B cell (primary cell): Measurements from ENCODE around the gene SPATA24. TPM values are rescaled to one million over a fixed set of nuclear protein-coding genes. Genes with fewer than 3 reads are reported as not detected.
A peak's percentile ranks its signal among the peaks of the same experiment; 100 is the strongest.

ENCODE experiments used
- ATAC-seq: fragments of 200-7000 bp; cut with Tn5 transposase; one replicate; pipeline ENCODE4 v1.10.0; 2021; ENCODE audit warnings: low read depth, mild to moderate bottlenecking, moderate number of reproducible peaks, moderate library complexity
- CTCF ChIA-PET: fragments of 350-600 bp; sonication (Branson Sonifier 250); formaldehyde crosslinking; loops from one replicate; lab custom pipeline; 2021; ENCODE audit warnings: antibody characterized with exemption, inconsistent platforms; lab: Charles Lee
- POLR2A ChIA-PET: fragments of 350-600 bp; sonication (Branson Sonifier 250); formaldehyde crosslinking; loops from one replicate; lab custom pipeline; 2021; ENCODE audit warnings: antibody characterized with exemption; lab: Charles Lee
- DNase-seq: peaks from one replicate; pipeline ENCODE4 v3.0.0; 2013
- H2AFZ ChIP-seq: 2 replicates; pipeline ENCODE4 v1.6.1; 2012; ENCODE audit warnings: mild to moderate bottlenecking, low read depth, low read length; ENCODE audit not compliant: insufficient read depth, poor library complexity, severe bottlenecking
- H3K27ac ChIP-seq, 2 donors: 1 replicate in 1 of 2; 2 replicates in 1 of 2; pipeline ENCODE4 v1.5.1; 2012 to 2013; ENCODE audit warnings: low read length in 2 of 2, mild to moderate bottlenecking in 2 of 2, moderate library complexity in 1 of 2
- H3K27me3 ChIP-seq, 4 experiments: fragments of 200-600 bp in 1 of 4; sonication (generic) in 1 of 4; replicated peaks in 1 of 4; 1 replicate in 2 of 4; 2 replicates in 2 of 4; pipeline versions ENCODE4 v1.6.1 to v1.7.0; 2013 to 2016; ENCODE audit warnings: low read length in 3 of 4, mild to moderate bottlenecking in 2 of 4, mixed read lengths in 1 of 4, moderate library complexity in 1 of 4; ENCODE audit not compliant: insufficient read depth in 4 of 4, control insufficient read depth in 3 of 4; ENCODE audit errors: control extremely low read depth in 1 of 4
- H3K36me3 ChIP-seq, 2 experiments: replicated peaks in 1 of 2; 1 replicate in 1 of 2; 2 replicates in 1 of 2; pipeline versions ENCODE4 v1.6.1 to v1.7.1; 2013; ENCODE audit warnings: low read length in 1 of 2; ENCODE audit not compliant: insufficient read depth in 2 of 2, control insufficient read depth in 1 of 2; ENCODE audit errors: control extremely low read depth in 1 of 2, extremely low read depth in 1 of 2
- H3K4me1 ChIP-seq, 2 donors: fragments of 200-600 bp in 1 of 2; sonication (generic) in 1 of 2; 1 replicate in 1 of 2; 2 replicates in 1 of 2; pipeline versions ENCODE4 v1.5.1 to v1.6.1; 2013 to 2017; ENCODE audit warnings: low read length in 2 of 2; ENCODE audit not compliant: control insufficient read depth in 2 of 2, insufficient read depth in 2 of 2
- H3K4me2 ChIP-seq: replicated peaks from 2 replicates; pipeline ENCODE3; 2012; ENCODE audit warnings: mild to moderate bottlenecking, low read depth, low read length; ENCODE audit not compliant: poor library complexity, severe bottlenecking
- H3K4me3 ChIP-seq, 5 experiments: fragments of 200-600 bp in 1 of 5; sonication (generic) in 1 of 5; 1 replicate in 3 of 5; 2 replicates in 2 of 5; pipeline versions ENCODE4 v1.5.1 to v1.7.0; 2011 to 2016; ENCODE audit warnings: low read length in 4 of 5, mild to moderate bottlenecking in 4 of 5, low read depth in 2 of 5, control low read depth in 1 of 5, moderate library complexity in 1 of 5; ENCODE audit not compliant: insufficient read depth in 1 of 5; ENCODE audit errors: control extremely low read depth in 1 of 5, extremely low read depth in 1 of 5
- H3K79me2 ChIP-seq: fragments of 200-600 bp; sonication (generic); one replicate; pipeline ENCODE4 v1.6.0; 2016; ENCODE audit warnings: low read length; ENCODE audit not compliant: control insufficient read depth, insufficient read depth
- H3K9ac ChIP-seq: fragments of 200-600 bp; sonication (generic); 2 replicates; pipeline ENCODE4 v1.6.1; 2017; ENCODE audit warnings: mild to moderate bottlenecking, low read length, moderate library complexity
- H3K9me3 ChIP-seq, 3 donors: one replicate each; pipeline versions ENCODE4 v1.6.1 to v1.7.1; 2013; ENCODE audit warnings: low read length in 2 of 3; ENCODE audit not compliant: control insufficient read depth in 2 of 3, insufficient read depth in 1 of 3; ENCODE audit errors: control extremely low read depth in 1 of 3
- H4K20me1 ChIP-seq: 2 replicates; pipeline ENCODE4 v1.6.0; 2012; ENCODE audit warnings: mild to moderate bottlenecking, low read length; ENCODE audit not compliant: insufficient read depth, control insufficient read depth, poor library complexity, severe bottlenecking
- H3K27ac Mint-ChIP-seq: one replicate; pipeline ENCODE4 v1.8.0; 2021; ENCODE audit warnings: mixed read lengths
- H3K27me3 Mint-ChIP-seq: one replicate; pipeline ENCODE4 v1.8.0; 2021; ENCODE audit warnings: mixed read lengths
- H3K4me1 Mint-ChIP-seq: one replicate; pipeline ENCODE4 v1.8.0; 2021; ENCODE audit warnings: mixed read lengths
- H3K4me3 Mint-ChIP-seq: one replicate; pipeline ENCODE4 v1.8.0; 2021; ENCODE audit warnings: mixed read lengths
- H3K9me3 Mint-ChIP-seq: one replicate; pipeline ENCODE4 v1.8.0; 2022; ENCODE audit warnings: mixed read lengths; ENCODE audit not compliant: insufficient read depth
- EZH2 ChIP-seq: IDR thresholded peaks from 2 replicates; pipeline ENCODE4 v1.6.1; 2012; ENCODE audit warnings: borderline replicate concordance, low read depth, mild to moderate bottlenecking, moderate library complexity, low read length; ENCODE audit not compliant: insufficient read depth, poor library complexity, severe bottlenecking
- WGBS: methylation state at CpG from one replicate; pipeline ENCODE4 v1.1.5; 2013; ENCODE audit warnings: missing lambda C conversion rate; ENCODE audit not compliant: insufficient coverage; 5-methylcytosine and 5-hydroxymethylcytosine counted together
- intact Hi-C: fragments of 100-400 bp; cut with micrococcal nuclease; formaldehyde crosslinking; loops from one replicate; pipeline ENCODE4 v1.10.0; 2022
- polyA plus RNA-seq: library from polyadenylated mRNA; depleted of rRNA; stranded (reverse); fragments of >200 nt; gene quantifications from 2 replicates; pipeline ENCODE4 v1.2.3, GENCODE V29; 2012
- total RNA-seq, 2 donors: library from RNA; stranded (reverse); fragments of 120-200 nt in 1 of 2; gene quantifications; 1 replicate in 1 of 2; 2 replicates in 1 of 2; pipeline versions ENCODE4 v1.2.3 to v1.2.4, GENCODE V29; 2013 to 2022
- TF ChIP-seq, protein P1 (sequence below): fragments of 200-600 bp; IDR thresholded peaks from one replicate; pipeline ENCODE4 v1.8.0; 2022; ENCODE audit warnings: antibody characterized with exemption, mild to moderate bottlenecking

The SPATA24 gene
- total and polyA plus RNA-seq, 2 donors (not counting 1 experiment from before 2014, with no cell fraction given): 2.0 to 6.4 TPM

DNA sequence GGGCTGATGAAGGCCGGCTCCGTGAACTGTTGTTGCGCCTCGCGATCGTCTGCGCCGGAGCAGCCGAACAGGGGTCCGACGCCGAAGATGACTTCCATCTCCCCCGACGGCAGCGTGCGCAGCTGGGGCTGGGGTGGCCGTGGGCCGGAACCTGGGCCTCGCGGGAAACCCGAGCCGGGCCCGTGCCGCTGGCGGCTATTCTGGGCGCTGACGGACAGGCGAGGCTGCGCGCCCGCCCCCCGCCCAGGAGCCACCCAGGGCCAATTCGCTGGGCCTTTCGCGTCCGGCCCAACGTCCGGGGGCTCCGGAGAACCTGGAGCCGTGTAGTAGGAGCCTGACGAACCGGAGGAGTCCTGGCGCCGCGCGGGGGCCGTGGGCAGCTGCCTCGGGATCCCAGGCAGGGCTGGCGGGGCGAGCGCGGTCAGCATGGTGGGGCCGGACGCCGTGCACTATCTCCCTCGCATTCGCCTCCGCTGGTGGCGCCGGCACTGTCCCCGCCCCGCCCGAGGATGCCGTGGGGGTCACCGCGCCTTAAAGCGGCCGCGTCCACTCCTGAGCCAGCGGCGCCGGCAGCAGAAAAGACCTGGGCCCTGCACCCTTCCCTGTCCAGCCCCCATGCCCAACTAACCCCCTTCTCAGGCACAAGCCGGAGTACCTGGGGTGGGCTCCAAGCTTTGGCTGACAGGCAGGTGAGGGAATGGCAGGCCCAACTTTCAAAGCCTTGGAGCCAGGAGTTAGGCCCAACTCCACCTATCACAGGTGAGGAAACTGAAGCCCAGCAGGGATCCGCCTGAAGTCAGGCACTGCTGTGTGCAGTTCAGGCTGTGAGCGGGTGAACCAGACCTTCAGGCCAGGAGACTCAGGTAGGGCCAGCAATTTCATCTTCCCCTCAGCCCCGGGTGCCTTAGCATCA lies 9.0 kb downstream of the SPATA24 start, which contains the start of gene PROB1:
Gene PROB1, minus strand, starts transcription at position 451 of the 913 bp plus-strand sequence. Its CDS starts 23 bp downstream, at position 428.
- peak within 1 kb of the TSS; percentile 91 for H3K4me2 ChIP-seq
- ATAC-seq (no peak), DNase-seq (no peak)
- no peaks in the 10 kb centered on the region for H3K27me3 ChIP-seq
- Mint-ChIP-seq H3K4me1 (peaks cover 27% of the 10 kb centered on the region), H3K4me3 (peak within 1 kb of the TSS; percentile 99), H3K27ac (peak within 1 kb of the TSS; percentile 53), H3K27me3 (no peaks in the 10 kb centered on the region), H3K9me3 (no peaks in the 10 kb centered on the region)
- peaks cover 8% of the 10 kb centered on the region for H3K79me2 ChIP-seq
- CTCF ChIA-PET: interaction anchor here (0.5 to 1.9 kb wide), 7 partner anchors 9 to 146 kb away, joined by 3 to 8 read pairs (median 4); partner anchors contain the start of genes PAIP2 and SPATA24
- H3K9me3 ChIP-seq: peaks cover 0 to 4% (median 0%) of the 10 kb centered on the region in 3 donors
- peak within 1 kb of the TSS; percentile 88 for H2AFZ ChIP-seq
- H4K20me1 ChIP-seq: peaks cover 7% of the 10 kb centered on the region
- H3K27ac ChIP-seq: no peak within 1 kb of the TSS
- intact Hi-C loops: loop anchor here (1.0 to 5.0 kb wide), 3 partner anchors 9 to 818 kb away; partner anchors contain the start of genes HSPA9 and SPATA24
- POLR2A ChIA-PET: interaction anchor here (1.6 to 8.4 kb wide), 2 partner anchors 53 to 54 kb away, joined by 4 to 70 read pairs; partner anchors contain the start of gene PAIP2
- H3K9ac ChIP-seq: peak within 1 kb of the TSS; percentile 70
- TF ChIP-seq EZH2: no peak
- TF ChIP-seq, protein P1, sequence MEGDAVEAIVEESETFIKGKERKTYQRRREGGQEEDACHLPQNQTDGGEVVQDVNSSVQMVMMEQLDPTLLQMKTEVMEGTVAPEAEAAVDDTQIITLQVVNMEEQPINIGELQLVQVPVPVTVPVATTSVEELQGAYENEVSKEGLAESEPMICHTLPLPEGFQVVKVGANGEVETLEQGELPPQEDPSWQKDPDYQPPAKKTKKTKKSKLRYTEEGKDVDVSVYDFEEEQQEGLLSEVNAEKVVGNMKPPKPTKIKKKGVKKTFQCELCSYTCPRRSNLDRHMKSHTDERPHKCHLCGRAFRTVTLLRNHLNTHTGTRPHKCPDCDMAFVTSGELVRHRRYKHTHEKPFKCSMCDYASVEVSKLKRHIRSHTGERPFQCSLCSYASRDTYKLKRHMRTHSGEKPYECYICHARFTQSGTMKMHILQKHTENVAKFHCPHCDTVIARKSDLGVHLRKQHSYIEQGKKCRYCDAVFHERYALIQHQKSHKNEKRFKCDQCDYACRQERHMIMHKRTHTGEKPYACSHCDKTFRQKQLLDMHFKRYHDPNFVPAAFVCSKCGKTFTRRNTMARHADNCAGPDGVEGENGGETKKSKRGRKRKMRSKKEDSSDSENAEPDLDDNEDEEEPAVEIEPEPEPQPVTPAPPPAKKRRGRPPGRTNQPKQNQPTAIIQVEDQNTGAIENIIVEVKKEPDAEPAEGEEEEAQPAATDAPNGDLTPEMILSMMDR: no peak
- H3K36me3 ChIP-seq: no peaks in the 10 kb centered on the region
- 89% methylated on average over 72 of the region's 76 CpGs for WGBS
- peak within 1 kb of the TSS; percentile 69 to 90 (median 80) for H3K4me3 ChIP-seq
- peaks cover 28 to 42% of the 10 kb centered on the region in 2 donors for H3K4me1 ChIP-seq
